Epithelial cell of proximal tubule (primary cell): Measurements from ENCODE around the gene MC1R. TPM values are rescaled to one million over a fixed set of nuclear protein-coding genes. Genes with fewer than 3 reads are reported as not detected.

Experiments used
- DNase-seq: peaks from one replicate; pipeline ENCODE4 v3.0.0-alpha.2; 2011; ENCODE audit warnings: low read depth
- H3K4me3 ChIP-seq: 2 replicates; pipeline ENCODE4 v1.5.1; 2011; ENCODE audit warnings: low read depth, mild to moderate bottlenecking, low read length
- total RNA-seq: library from RNA; depleted of rRNA; stranded (reverse); fragments of >200 nt; gene quantifications from 2 replicates; pipeline ENCODE4 v1.2.3, GENCODE V29; 2015
- TF ChIP-seq, protein P1 (sequence below): conservative IDR thresholded peaks from 2 replicates; pipeline ENCODE4 v1.5.1; 2012; ENCODE audit warnings: low read depth, mild to moderate bottlenecking, low read length

Gene MC1R
- total RNA-seq, 1 donor from 2014 or later: 2.5 TPM

DNA sequence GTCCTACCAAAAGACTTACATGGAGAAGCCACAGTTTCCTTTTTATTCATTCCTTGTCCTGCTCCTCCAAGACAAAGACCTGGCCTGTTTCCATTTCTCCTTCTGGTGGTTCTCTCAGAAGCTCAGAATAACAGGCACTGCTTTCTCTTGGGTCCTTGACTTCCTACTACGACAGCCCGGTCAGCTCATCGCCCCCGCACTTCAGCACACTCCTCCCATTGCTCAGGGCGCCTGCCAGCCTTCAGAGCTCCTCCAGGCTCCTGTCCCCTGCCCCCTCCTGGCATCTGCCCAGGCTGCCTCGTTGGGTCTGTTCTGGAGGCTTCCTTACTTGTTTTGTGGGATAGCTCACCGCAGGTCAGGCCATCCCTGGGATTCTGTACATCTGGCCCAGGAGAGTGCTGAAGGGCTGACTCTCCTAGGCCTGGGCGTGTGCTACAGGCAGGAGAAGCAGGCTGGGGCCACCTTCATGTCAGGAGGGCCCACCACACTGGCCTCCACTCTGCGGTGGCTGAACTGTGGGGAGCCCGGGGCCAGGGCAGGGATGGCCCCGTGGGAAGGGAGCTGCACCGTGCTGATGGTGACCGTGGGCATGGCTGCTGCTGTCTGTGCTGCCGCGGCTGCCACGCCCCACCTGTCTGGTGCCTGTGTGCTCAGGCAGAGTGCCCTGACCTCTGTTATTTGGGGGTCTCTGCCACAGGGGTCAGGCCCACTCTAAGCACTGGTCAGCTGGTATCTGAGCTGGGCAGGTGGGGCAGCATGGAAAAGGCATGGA lies 27.6 kb upstream of the MC1R start:
- no peak for DNase-seq
- H3K4me3 ChIP-seq: no peak overlapping the region
- TF ChIP-seq, protein P1, sequence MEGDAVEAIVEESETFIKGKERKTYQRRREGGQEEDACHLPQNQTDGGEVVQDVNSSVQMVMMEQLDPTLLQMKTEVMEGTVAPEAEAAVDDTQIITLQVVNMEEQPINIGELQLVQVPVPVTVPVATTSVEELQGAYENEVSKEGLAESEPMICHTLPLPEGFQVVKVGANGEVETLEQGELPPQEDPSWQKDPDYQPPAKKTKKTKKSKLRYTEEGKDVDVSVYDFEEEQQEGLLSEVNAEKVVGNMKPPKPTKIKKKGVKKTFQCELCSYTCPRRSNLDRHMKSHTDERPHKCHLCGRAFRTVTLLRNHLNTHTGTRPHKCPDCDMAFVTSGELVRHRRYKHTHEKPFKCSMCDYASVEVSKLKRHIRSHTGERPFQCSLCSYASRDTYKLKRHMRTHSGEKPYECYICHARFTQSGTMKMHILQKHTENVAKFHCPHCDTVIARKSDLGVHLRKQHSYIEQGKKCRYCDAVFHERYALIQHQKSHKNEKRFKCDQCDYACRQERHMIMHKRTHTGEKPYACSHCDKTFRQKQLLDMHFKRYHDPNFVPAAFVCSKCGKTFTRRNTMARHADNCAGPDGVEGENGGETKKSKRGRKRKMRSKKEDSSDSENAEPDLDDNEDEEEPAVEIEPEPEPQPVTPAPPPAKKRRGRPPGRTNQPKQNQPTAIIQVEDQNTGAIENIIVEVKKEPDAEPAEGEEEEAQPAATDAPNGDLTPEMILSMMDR: no peak

DNA sequence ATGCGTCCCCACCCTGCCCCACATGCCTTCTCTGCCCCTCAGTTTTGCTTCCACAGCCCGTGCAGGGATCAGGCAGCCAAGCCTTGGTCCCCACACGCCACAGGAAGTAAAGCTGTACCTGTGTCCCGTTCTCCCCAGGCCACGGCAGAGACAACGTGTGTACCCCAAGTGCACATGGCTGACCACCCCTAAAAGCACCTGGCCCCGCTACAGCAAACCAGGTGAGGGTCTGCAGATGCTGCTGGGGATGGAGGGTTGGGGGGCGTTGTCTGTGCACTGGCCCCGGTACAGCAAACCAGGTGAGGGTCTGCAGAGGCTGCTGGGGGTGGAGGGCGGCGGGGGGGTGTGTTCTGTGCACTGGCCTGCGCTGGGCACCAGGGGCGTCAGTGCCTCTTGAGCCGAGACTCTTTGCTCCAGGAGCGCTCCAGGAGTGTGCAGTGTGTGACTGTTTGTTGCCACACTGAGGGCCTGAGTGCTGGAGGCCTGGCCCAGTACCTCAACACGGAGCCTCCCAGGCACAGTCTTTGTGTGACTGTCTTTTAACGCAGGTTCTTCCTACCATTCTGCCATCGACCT lies 26.5 kb upstream of the MC1R start:
- DNase-seq: no peak

DNA sequence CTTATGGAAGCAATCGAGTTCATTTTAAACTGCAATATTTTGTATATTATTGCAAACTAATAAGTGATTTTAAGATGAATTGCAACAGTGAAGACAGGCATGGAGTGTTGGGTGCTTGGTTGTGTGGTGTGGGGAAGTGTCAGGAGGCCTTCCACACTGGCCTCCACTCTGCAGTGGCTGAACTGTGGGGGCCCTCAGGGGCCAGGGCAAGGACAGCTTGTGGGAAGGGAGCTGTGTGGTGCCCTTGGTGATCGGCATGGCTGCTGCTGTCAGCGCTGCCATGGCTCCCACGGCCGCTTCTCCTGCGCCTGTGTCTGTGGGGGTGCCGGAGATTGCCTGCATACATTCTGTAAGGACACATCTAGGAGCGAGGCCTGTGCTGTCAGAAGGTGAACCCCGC lies 26.0 kb upstream of the MC1R start:
- H3K4me3 ChIP-seq: no peak overlapping the region
- TF ChIP-seq, protein P1: no peak
- no peak for DNase-seq

More for the DNA sequence above, 26.5 kb upstream of the MC1R start:
- no peak overlapping the region for H3K4me3 ChIP-seq
- TF ChIP-seq, protein P1: no peak

DNA sequence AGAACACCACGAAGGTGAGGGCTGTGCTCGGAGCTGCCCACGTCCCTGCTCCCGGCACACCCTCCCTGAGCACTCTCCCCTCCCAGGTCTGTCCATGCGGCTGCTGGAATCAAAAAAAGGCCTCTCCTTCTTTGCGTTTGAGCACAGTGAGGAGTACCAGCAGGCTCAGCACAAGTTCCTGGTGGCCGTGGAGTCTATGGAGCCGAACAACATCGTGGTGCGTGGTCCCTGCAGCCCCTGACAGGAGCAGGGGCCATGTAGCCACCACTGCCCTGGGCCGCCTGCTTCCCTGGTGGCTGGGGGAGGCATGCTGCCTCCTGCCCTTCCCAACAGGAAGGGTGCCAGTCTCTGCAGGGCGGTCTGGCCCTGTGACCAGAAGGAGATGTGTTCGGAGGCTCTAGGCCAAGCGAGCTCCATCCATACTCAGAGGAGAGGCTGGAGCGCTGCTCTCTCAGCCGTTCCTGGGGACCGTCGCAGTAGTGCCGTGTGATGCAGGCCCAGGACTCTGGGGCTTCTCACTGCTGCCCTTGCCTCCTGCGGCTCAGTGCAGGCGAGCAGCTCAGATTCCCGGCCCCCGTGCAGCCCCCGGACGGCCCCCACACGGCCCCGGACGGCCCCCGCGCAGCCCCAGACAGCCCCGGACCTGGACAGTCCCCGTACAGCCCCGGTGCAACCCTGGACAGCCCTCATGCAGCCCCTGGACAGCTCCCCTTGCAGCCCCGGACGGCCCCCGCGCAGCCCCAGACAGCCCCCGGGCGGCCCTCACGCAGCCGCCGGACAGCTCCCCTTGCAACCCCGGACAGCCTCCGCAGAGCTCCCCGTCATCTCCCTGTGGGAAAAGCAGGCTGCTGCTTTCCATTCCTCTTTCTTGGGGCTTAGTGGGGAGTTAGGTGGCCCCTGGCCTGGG lies 24.8 kb upstream of the MC1R start:
- no peak for DNase-seq
- H3K4me3 ChIP-seq: no peak overlapping the region
- TF ChIP-seq, protein P1: no peak

DNA sequence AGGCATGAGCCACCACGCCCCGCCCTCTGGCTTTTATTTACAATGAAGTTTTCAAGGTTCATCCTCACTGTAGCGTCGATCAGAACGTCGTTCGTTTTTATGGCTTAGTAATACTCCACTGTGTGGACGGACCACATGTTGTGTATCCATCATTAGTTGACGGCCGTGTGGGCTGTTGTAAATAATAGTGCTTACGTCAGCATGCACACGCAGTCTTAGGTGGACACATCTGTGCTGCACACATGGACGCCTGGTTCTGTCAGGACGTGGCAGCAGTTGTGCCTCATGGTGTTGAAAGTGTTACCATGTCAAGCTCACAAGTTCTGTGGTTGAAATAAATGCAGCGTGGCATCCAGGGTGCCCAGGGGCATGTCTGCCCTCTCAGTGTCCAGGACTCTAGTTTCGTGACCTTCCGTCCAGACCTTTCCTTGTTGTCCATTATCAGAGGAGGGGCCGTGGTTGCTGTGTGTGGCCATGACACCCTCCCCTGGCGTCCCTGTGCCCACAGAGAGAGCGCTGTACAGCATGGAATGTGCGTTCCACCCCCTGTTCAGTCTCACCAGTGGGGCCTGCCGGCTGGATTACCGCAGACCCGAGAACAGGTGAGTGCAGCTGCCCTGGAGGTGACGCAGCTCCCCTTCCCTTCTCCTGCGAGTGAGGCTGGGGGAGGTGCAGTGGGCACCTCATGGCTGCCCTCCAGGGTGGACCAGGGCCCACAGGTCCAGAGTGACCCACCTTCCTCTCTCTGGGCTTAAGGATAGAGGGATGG lies 23.0 kb upstream of the MC1R start:
- TF ChIP-seq, protein P1: no peak
- no peak for DNase-seq
- H3K4me3 ChIP-seq: no peak overlapping the region

DNA sequence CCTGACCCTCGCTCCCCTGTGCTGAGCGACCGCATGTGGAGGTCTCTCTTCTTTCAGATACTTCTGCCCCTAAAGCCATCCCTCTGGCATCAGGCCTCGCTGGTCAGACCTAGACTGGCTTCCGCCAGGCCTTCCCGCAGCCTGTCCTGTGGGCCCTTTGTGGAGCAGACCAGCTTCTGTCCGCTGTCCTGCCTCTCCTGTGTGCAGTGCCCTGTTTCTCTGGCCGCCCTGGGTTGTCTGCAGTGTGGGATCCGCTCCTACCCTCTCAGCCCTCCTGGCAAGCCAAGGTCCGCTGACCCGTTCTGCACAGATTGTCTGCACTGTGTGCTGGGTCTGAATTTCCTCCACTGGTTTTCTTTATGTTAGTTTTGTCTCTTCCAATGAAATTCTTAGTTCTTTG lies 21.5 kb upstream of the MC1R start:
- no peak overlapping the region for H3K4me3 ChIP-seq
- TF ChIP-seq, protein P1: no peak
- no peak for DNase-seq
